KOPT-K1 (cell line): Measurements from ENCODE around the gene CCNY.

Experiments
- H3K27ac ChIP-seq: fragments of 200-600 bp; sonication (generic); 2 replicates; pipeline ENCODE4 v1.5.1; 2016; ENCODE audit warnings: antibody characterized with exemption, mild to moderate bottlenecking, low read depth, low read length; ENCODE audit not compliant: poor library complexity, severe bottlenecking
- H3K36me3 ChIP-seq: fragments of 200-600 bp; sonication (generic); 2 replicates; pipeline ENCODE4 v1.5.1; 2017; ENCODE audit warnings: antibody characterized with exemption, mild to moderate bottlenecking, low read length, moderate library complexity; ENCODE audit not compliant: insufficient read depth
- H3K9me3 ChIP-seq: fragments of 200-600 bp; sonication (generic); 2 replicates; pipeline ENCODE4 v1.5.1; 2017; ENCODE audit warnings: antibody characterized with exemption, low read length, mild to moderate bottlenecking; ENCODE audit not compliant: insufficient read depth, poor library complexity, severe bottlenecking

The CCNY gene

GRCh38 chr10:35565602-35566081, 229.3 kb downstream of the CCNY start:
- H3K9me3 ChIP-seq, result no peaks in the 10 kb centered on the region
- no peak overlapping the region for H3K27ac ChIP-seq
- H3K36me3 ChIP-seq, result peaks cover 48% of the 10 kb centered on the region

GRCh38 chr10:35567951-35568350, 231.6 kb downstream of the CCNY start:
- Histone ChIP-seq H3K27ac (no peak overlapping the region), H3K9me3 (no peaks in the 10 kb centered on the region), H3K36me3 (peaks cover 43% of the 10 kb centered on the region)

GRCh38 chr10:35568483-35569015, 232.2 kb downstream of the CCNY start:
- Histone ChIP-seq H3K9me3 (no peaks in the 10 kb centered on the region), H3K27ac (no peak overlapping the region), H3K36me3 (peaks cover 43% of the 10 kb centered on the region)

- no peak overlapping the region for H3K27ac ChIP-seq
- H3K9me3 ChIP-seq, result no peaks in the 10 kb centered on the region
- peaks cover 44% of the 10 kb centered on the region for H3K36me3 ChIP-seq
Measured at GRCh38 chr10:35569111-35569707, 232.9 kb downstream of the CCNY start.

GRCh38 chr10:35569836-35570235, 233.5 kb downstream of the CCNY start:
- H3K9me3 ChIP-seq, result no peaks in the 10 kb centered on the region

GRCh38 chr10:35570397-35570796, 234.1 kb downstream of the CCNY start:
- Histone ChIP-seq H3K27ac (no peak overlapping the region), H3K36me3 (peaks cover 49% of the 10 kb centered on the region), H3K9me3 (no peaks in the 10 kb centered on the region)

More at GRCh38 chr10:35569836-35570235, 233.5 kb downstream of the CCNY start:
- H3K36me3 ChIP-seq, result peaks cover 50% of the 10 kb centered on the region
- no peak overlapping the region for H3K27ac ChIP-seq

GRCh38 chr10:35572583-35572982, 236.3 kb downstream of the CCNY start:
- peaks cover 37% of the 10 kb centered on the region for H3K36me3 ChIP-seq
- H3K9me3 ChIP-seq, result no peaks in the 10 kb centered on the region
- H3K27ac ChIP-seq, result no peak overlapping the region

GRCh38 chr10:35573796-35574195, 237.5 kb downstream of the CCNY start:
- H3K36me3 ChIP-seq, result peaks cover 25% of the 10 kb centered on the region
- H3K27ac ChIP-seq, result no peak overlapping the region
- H3K9me3 ChIP-seq, result no peaks in the 10 kb centered on the region

- Histone ChIP-seq H3K36me3 (peaks cover 14% of the 10 kb centered on the region), H3K27ac (no peak overlapping the region), H3K9me3 (no peaks in the 10 kb centered on the region)
Measured at GRCh38 chr10:35574924-35575352, 238.6 kb downstream of the CCNY start.

- H3K27ac ChIP-seq, result no peak overlapping the region
- no peaks in the 10 kb centered on the region for H3K9me3 ChIP-seq
- peaks cover 9% of the 10 kb centered on the region; the same call in 1 of the 2 replicates for H3K36me3 ChIP-seq
Measured at GRCh38 chr10:35575640-35576039, 239.3 kb downstream of the CCNY start.

GRCh38 chr10:35576730-35577129, 240.4 kb downstream of the CCNY start:
- peaks cover 9% of the 10 kb centered on the region; the same call in 1 of the 2 replicates for H3K36me3 ChIP-seq
- no peaks in the 10 kb centered on the region for H3K9me3 ChIP-seq
- H3K27ac ChIP-seq, result no peak overlapping the region

- Histone ChIP-seq H3K27ac (no peak overlapping the region), H3K36me3 (peaks cover 9% of the 10 kb centered on the region; the same call in 1 of the 2 replicates), H3K9me3 (no peaks in the 10 kb centered on the region)
Measured at GRCh38 chr10:35577926-35578617, 241.8 kb downstream of the CCNY start.

GRCh38 chr10:35578618-35578956, 242.3 kb downstream of the CCNY start:
- no peaks in the 10 kb centered on the region for H3K9me3 ChIP-seq
- no peak overlapping the region for H3K27ac ChIP-seq
- H3K36me3 ChIP-seq, result peaks cover 9% of the 10 kb centered on the region; the same call in 1 of the 2 replicates

GRCh38 chr10:35579116-35579515, 242.8 kb downstream of the CCNY start:
- Histone ChIP-seq H3K27ac (no peak overlapping the region), H3K36me3 (peaks cover 9% of the 10 kb centered on the region; the same call in 1 of the 2 replicates), H3K9me3 (no peaks in the 10 kb centered on the region)

GRCh38 chr10:35579726-35580422, 243.6 kb downstream of the CCNY start:
- no peaks in the 10 kb centered on the region for H3K9me3 ChIP-seq
- H3K27ac ChIP-seq, result no peak overlapping the region
- peaks cover 2% of the 10 kb centered on the region; the same call in 1 of the 2 replicates for H3K36me3 ChIP-seq
